Hematopoietic multipotent progenitor cell (in vitro differentiated cells): ENCODE measurements around the gene PARP8. TPM values are rescaled to one million over a fixed set of nuclear protein-coding genes. Genes with fewer than 3 reads are reported as not detected.

Experiments used
- DNase-seq, 3 donors: peaks; one replicate each; pipeline ENCODE4 v3.0.0-alpha.2; 2011 to 2015; ENCODE audit warnings: low read depth in 2 of 3, low spot score in 2 of 3
- total RNA-seq: library from RNA; depleted of rRNA; stranded (reverse); fragments of >200 nt; gene quantifications from one replicate; pipeline ENCODE4 v1.2.3, GENCODE V29; 2012

PARP8 gene
- total RNA-seq, 1 donor = 4.3 TPM

GRCh38 chr5:50887889-50888633, 221.6 kb downstream of the PARP8 start:
- DNase-seq = no peak

GRCh38 chr5:50888751-50889150, 222.3 kb downstream of the PARP8 start:
- DNase-seq = no peak

- DNase-seq = no peak
Observed at GRCh38 chr5:50889790-50890189, 223.4 kb downstream of the PARP8 start.

Other genes starting within 250 kb of the PARP8 start
- gene EMB, start 225.3 kb upstream of the PARP8 start, total RNA-seq = 32.0 TPM